CD4-positive, alpha-beta memory T cell (primary cell): ENCODE measurements around the gene TSPAN14. TPM values are rescaled to one million over a fixed set of nuclear protein-coding genes. Genes with fewer than 3 reads are reported as not detected.

Source experiments
- CTCF ChIA-PET: fragments of 350-600 bp; sonication (Branson Sonifier 250); formaldehyde crosslinking; loops from one replicate; lab custom pipeline; 2021; ENCODE audit warnings: inconsistent platforms; ENCODE audit not compliant: partially characterized antibody; lab: Charles Lee
- POLR2A ChIA-PET: fragments of 350-600 bp; sonication (Branson Sonifier 250); formaldehyde crosslinking; loops from one replicate; lab custom pipeline; 2021; ENCODE audit not compliant: partially characterized antibody; lab: Charles Lee
- DNase-seq, 5 donors: peaks; one replicate each; pipeline versions ENCODE4 v3.0.0 to v3.0.0-alpha.2; 2020 to 2022; ENCODE audit warnings: mixed read lengths in 1 of 5
- H3K27ac ChIP-seq: one replicate; pipeline ENCODE4 v1.7.0; 2013; ENCODE audit warnings: low read depth, low read length
- H3K27me3 ChIP-seq: 2 replicates; pipeline ENCODE4 v1.7.0; 2013; ENCODE audit warnings: mild to moderate bottlenecking, low read length, moderate library complexity; ENCODE audit not compliant: insufficient read depth
- H3K36me3 ChIP-seq: 2 replicates; pipeline ENCODE4 v1.7.0; 2013; ENCODE audit warnings: mild to moderate bottlenecking, low read length, moderate library complexity; ENCODE audit not compliant: insufficient read depth
- H3K4me1 ChIP-seq: 2 replicates; pipeline ENCODE4 v1.7.0; 2013; ENCODE audit warnings: mild to moderate bottlenecking, low read length, moderate library complexity; ENCODE audit not compliant: insufficient read depth
- H3K4me3 ChIP-seq, 2 donors: one replicate each; pipeline ENCODE4 v1.7.0; 2013; ENCODE audit warnings: low read length in 2 of 2, mild to moderate bottlenecking in 1 of 2
- H3K9me3 ChIP-seq, 2 donors: one replicate each; pipeline ENCODE4 v1.7.0; 2013; ENCODE audit warnings: low read length in 2 of 2, control low read depth in 1 of 2; ENCODE audit not compliant: control insufficient read depth in 1 of 2
- H3K27ac Mint-ChIP-seq, 7 donors: one replicate each; pipeline ENCODE4 v1.8.0; 2020 to 2021; ENCODE audit warnings: mixed read lengths in 7 of 7, mild to moderate bottlenecking in 6 of 7, inconsistent platforms in 3 of 7, moderate library complexity in 3 of 7
- H3K27me3 Mint-ChIP-seq, 2 donors: one replicate each; pipeline ENCODE4 v1.8.0; 2020 to 2021; ENCODE audit warnings: mixed read lengths in 2 of 2
- H3K36me3 Mint-ChIP-seq, 2 donors: one replicate each; pipeline ENCODE4 v1.8.0; 2020 to 2021; ENCODE audit warnings: mixed read lengths in 2 of 2, inconsistent platforms in 1 of 2, mild to moderate bottlenecking in 1 of 2
- H3K4me1 Mint-ChIP-seq, 4 donors: one replicate each; pipeline ENCODE4 v1.8.0; 2020 to 2021; ENCODE audit warnings: mixed read lengths in 4 of 4, mild to moderate bottlenecking in 1 of 4
- H3K4me3 Mint-ChIP-seq, 8 donors: one replicate each; pipeline ENCODE4 v1.8.0; 2020 to 2021; ENCODE audit warnings: mixed read lengths in 8 of 8, mild to moderate bottlenecking in 7 of 8, moderate library complexity in 6 of 8, inconsistent platforms in 3 of 8
- H3K9me3 Mint-ChIP-seq, 8 donors: one replicate each; pipeline ENCODE4 v1.8.0; 2020 to 2021; ENCODE audit warnings: mixed read lengths in 8 of 8, mild to moderate bottlenecking in 5 of 8, inconsistent platforms in 3 of 8, moderate library complexity in 1 of 8
- intact Hi-C: fragments of 100-400 bp; cut with micrococcal nuclease; formaldehyde crosslinking; loops from one replicate; pipeline ENCODE4 v1.15.1; 2023
- polyA plus RNA-seq, 2 donors: library from polyadenylated mRNA; unstranded; fragments of 300-500 nt; fragmentation: Illumina TruSeq; gene quantifications; one replicate each; pipeline ENCODE4 v1.2.3, GENCODE V29; 2021
- total RNA-seq, 2 experiments: library from RNA; stranded (reverse); gene quantifications; one replicate each; pipeline ENCODE4 v1.2.3, GENCODE V29; 2021

The TSPAN14 gene
- total and polyA plus RNA-seq, 4 experiments from 2014 or later = 148 to 246 (median 152) TPM

- peak overlapping the region in 3 of 8 donors; percentile 36 to 54 (median 41) for H3K4me3 Mint-ChIP-seq
- POLR2A ChIA-PET = interaction anchor here (1.1 to 31.9 kb wide), 3 partner anchors 20 to 53 kb away, joined by 3 to 713 read pairs (median 598); no protein-coding TSS in a partner anchor
Measured at GRCh38 chr10:80448209-80448942, 5.7 kb upstream of the TSPAN14 start.

GRCh38 chr10:80449520-80449919, 4.6 kb upstream of the TSPAN14 start:
- POLR2A ChIA-PET = interaction anchor here (22.7 to 31.9 kb wide), 2 partner anchors 19 to 51 kb away, joined by 598 to 713 read pairs; no protein-coding TSS in a partner anchor
- H3K27me3 ChIP-seq = no peaks in the 10 kb centered on the region
- H3K4me1 Mint-ChIP-seq = peaks cover 22 to 56% (median 43%) of the 10 kb centered on the region in 4 donors
- H3K36me3 Mint-ChIP-seq = peaks cover 0 to 2% of the 10 kb centered on the region in 2 donors
- no peak overlapping the region for H3K4me3 ChIP-seq
- no peaks in the 10 kb centered on the region for H3K9me3 ChIP-seq
- intact Hi-C loops = loop anchor here (5.0 to 10.0 kb wide), 2 partner anchors 148 to 245 kb away; no protein-coding TSS in a partner anchor
- H3K4me1 ChIP-seq = peaks cover 18% of the 10 kb centered on the region
- DNase-seq = no peak
- no peak overlapping the region for H3K4me3 Mint-ChIP-seq
- H3K9me3 Mint-ChIP-seq = no peaks in the 10 kb centered on the region
- no peak overlapping the region for H3K27ac ChIP-seq
- H3K27me3 Mint-ChIP-seq = no peaks in the 10 kb centered on the region
- CTCF ChIA-PET = interaction anchor here (10.3 to 15.9 kb wide), 2 partner anchors 16 to 56 kb away, joined by 237 to 814 read pairs; no protein-coding TSS in a partner anchor
- H3K36me3 ChIP-seq = no peaks in the 10 kb centered on the region
- H3K27ac Mint-ChIP-seq = peak overlapping the region in 6 of 7 donors; percentile 10 to 70 (median 40)

More at GRCh38 chr10:80448209-80448942, 5.7 kb upstream of the TSPAN14 start:
- CTCF ChIA-PET = interaction anchor here (10.3 to 15.9 kb wide), 2 partner anchors 17 to 58 kb away, joined by 237 to 814 read pairs; no protein-coding TSS in a partner anchor
- H3K27me3 Mint-ChIP-seq = no peaks in the 10 kb centered on the region
- DNase-seq = no peak
- peak overlapping the region in 6 of 7 donors; percentile 22 to 85 (median 70) for H3K27ac Mint-ChIP-seq
- Histone ChIP-seq H3K4me1 (peaks cover 29% of the 10 kb centered on the region), H3K4me3 (no peak overlapping the region), H3K27me3 (no peaks in the 10 kb centered on the region), H3K9me3 (no peaks in the 10 kb centered on the region), H3K27ac (no peak overlapping the region), H3K36me3 (no peaks in the 10 kb centered on the region)
- intact Hi-C loops = loop anchor here (5.0 to 10.0 kb wide), 2 partner anchors 149 to 246 kb away; no protein-coding TSS in a partner anchor
- peaks cover 28 to 63% (median 49%) of the 10 kb centered on the region in 4 donors for H3K4me1 Mint-ChIP-seq
- no peaks in the 10 kb centered on the region for H3K9me3 Mint-ChIP-seq
- H3K36me3 Mint-ChIP-seq = peaks cover 0 to 2% of the 10 kb centered on the region in 2 donors

GRCh38 chr10:80451132-80451531, 3.0 kb upstream of the TSPAN14 start:
- Mint-ChIP-seq H3K9me3 (no peaks in the 10 kb centered on the region), H3K36me3 (peaks cover 8 to 12% of the 10 kb centered on the region in 2 donors), H3K4me3 (no peak overlapping the region), H3K27me3 (no peaks in the 10 kb centered on the region), H3K4me1 (peaks cover 18 to 53% (median 36%) of the 10 kb centered on the region in 4 donors), H3K27ac (no peak overlapping the region)
- Histone ChIP-seq H3K4me1 (peaks cover 16% of the 10 kb centered on the region), H3K9me3 (no peaks in the 10 kb centered on the region), H3K36me3 (no peaks in the 10 kb centered on the region), H3K27ac (no peak overlapping the region), H3K27me3 (no peaks in the 10 kb centered on the region), H3K4me3 (no peak overlapping the region)
- POLR2A ChIA-PET = interaction anchor here (22.7 to 31.9 kb wide), 3 partner anchors 17 to 50 kb away, joined by 598 to 906 read pairs (median 713); no protein-coding TSS in a partner anchor
- no peak for DNase-seq
- intact Hi-C loops = loop anchor here (5.0 kb wide), 1 partner anchor 244 kb away; the partner anchor contains the start of gene ANXA11
- CTCF ChIA-PET = interaction anchor here (0.8 to 15.9 kb wide), 5 partner anchors 8 to 55 kb away, joined by 3 to 814 read pairs (median 5); no protein-coding TSS in a partner anchor

GRCh38 chr10:80452069-80452468, 2.0 kb upstream of the TSPAN14 start:
- POLR2A ChIA-PET = interaction anchor here (22.7 to 31.9 kb wide), 3 partner anchors 16 to 49 kb away, joined by 598 to 906 read pairs (median 713); no protein-coding TSS in a partner anchor
- Mint-ChIP-seq H3K36me3 (peaks cover 11 to 16% of the 10 kb centered on the region in 2 donors), H3K27ac (no peak overlapping the region)

GRCh38 chr10:80452640-80453039, 1.5 kb upstream of the TSPAN14 start:
- Mint-ChIP-seq H3K27me3 (no peaks in the 10 kb centered on the region), H3K36me3 (peaks cover 11 to 16% of the 10 kb centered on the region in 2 donors), H3K4me1 (peaks cover 19 to 53% (median 32%) of the 10 kb centered on the region in 4 donors), H3K27ac (no peak overlapping the region), H3K4me3 (no peak overlapping the region), H3K9me3 (no peaks in the 10 kb centered on the region)
- no peak overlapping the region for H3K4me3 ChIP-seq
- no peak for DNase-seq
- CTCF ChIA-PET = interaction anchor here (1.1 to 15.9 kb wide), 7 partner anchors 9 to 53 kb away, joined by 3 to 814 read pairs (median 9); no protein-coding TSS in a partner anchor
- no peaks in the 10 kb centered on the region for H3K36me3 ChIP-seq
- POLR2A ChIA-PET = interaction anchor here (0.6 to 31.9 kb wide), 4 partner anchors 8 to 48 kb away, joined by 3 to 906 read pairs (median 656); no protein-coding TSS in a partner anchor
- H3K27ac ChIP-seq = peak overlapping the region; percentile 75
- no peaks in the 10 kb centered on the region for H3K27me3 ChIP-seq
- no peaks in the 10 kb centered on the region for H3K9me3 ChIP-seq
- H3K4me1 ChIP-seq = peaks cover 21% of the 10 kb centered on the region
- intact Hi-C loops = loop anchor here (5.0 kb wide), 1 partner anchor 245 kb away; the partner anchor contains the start of gene ANXA11

More at GRCh38 chr10:80452069-80452468, 2.0 kb upstream of the TSPAN14 start:
- H3K4me1 Mint-ChIP-seq = peaks cover 19 to 53% (median 33%) of the 10 kb centered on the region in 4 donors
- Histone ChIP-seq H3K4me1 (peaks cover 21% of the 10 kb centered on the region), H3K27me3 (no peaks in the 10 kb centered on the region), H3K36me3 (no peaks in the 10 kb centered on the region), H3K27ac (no peak overlapping the region), H3K9me3 (no peaks in the 10 kb centered on the region), H3K4me3 (no peak overlapping the region)
- H3K9me3 Mint-ChIP-seq = no peaks in the 10 kb centered on the region
- no peaks in the 10 kb centered on the region for H3K27me3 Mint-ChIP-seq
- intact Hi-C loops = loop anchor here (5.0 kb wide), 1 partner anchor 245 kb away; the partner anchor contains the start of gene ANXA11
- CTCF ChIA-PET = interaction anchor here (1.4 to 15.9 kb wide), 5 partner anchors 10 to 54 kb away, joined by 6 to 814 read pairs (median 9); no protein-coding TSS in a partner anchor
- no peak for DNase-seq
- no peak overlapping the region for H3K4me3 Mint-ChIP-seq

GRCh38 chr10:80453056-80453841, 861 bp upstream of the TSPAN14 start:
- peaks cover 25% of the 10 kb centered on the region for H3K4me1 ChIP-seq
- Mint-ChIP-seq H3K4me1 (peaks cover 25 to 53% (median 33%) of the 10 kb centered on the region in 4 donors), H3K36me3 (peaks cover 11 to 18% of the 10 kb centered on the region in 2 donors), H3K9me3 (no peaks in the 10 kb centered on the region), H3K27ac (peak overlapping the region in 4 of 7 donors; percentile 90 to 96 (median 94)), H3K4me3 (peak overlapping the region in 7 of 8 donors; percentile 84 to 89 (median 86)), H3K27me3 (no peaks in the 10 kb centered on the region)
- no peaks in the 10 kb centered on the region for H3K27me3 ChIP-seq
- intact Hi-C loops = loop anchor here (5.0 kb wide), 1 partner anchor 246 kb away; the partner anchor contains the start of gene ANXA11
- no peaks in the 10 kb centered on the region for H3K9me3 ChIP-seq
- ChIA-PET CTCF (interaction anchor here (1.1 to 15.9 kb wide), 6 partner anchors 9 to 53 kb away, joined by 3 to 814 read pairs (median 10); no protein-coding TSS in a partner anchor), POLR2A (interaction anchor here (0.6 to 31.9 kb wide), 7 partner anchors 8 to 55 kb away, joined by 3 to 906 read pairs (median 6); no protein-coding TSS in a partner anchor)
- peak overlapping the region in 1 of 2 donors; percentile 26 for H3K4me3 ChIP-seq
- peak overlapping the region; percentile 75 for H3K27ac ChIP-seq
- DNase-seq = peak in 2 of 5 donors; percentile 39 to 63
- no peaks in the 10 kb centered on the region for H3K36me3 ChIP-seq
